H1 (cell line): Measurements from ENCODE around the gene HAUS2. TPM values are rescaled to one million over a fixed set of nuclear protein-coding genes. Genes with fewer than 3 reads are reported as not detected.

Experiments used
- CTCF ChIA-PET: fragments of 300-600 bp; sonication (Branson Sonifier 250); formaldehyde crosslinking; loops from one replicate; lab custom pipeline; 2021; ENCODE audit not compliant: partially characterized antibody; lab: Charles Lee
- POLR2A ChIA-PET: fragments of 300-600 bp; sonication (Branson Sonifier 250); formaldehyde crosslinking; loops from one replicate; lab custom pipeline; 2021; ENCODE audit warnings: inconsistent platforms; ENCODE audit not compliant: partially characterized antibody; lab: Charles Lee
- DNase-seq, 2 experiments: peaks; one replicate each; pipeline versions ENCODE4 v3.0.0 to v3.0.0-alpha.2; 2010 to 2022; ENCODE audit warnings: low spot score in 2 of 2, low read depth in 1 of 2, mixed read lengths in 1 of 2
- FAIRE-seq: peaks from 2 replicates; lab custom pipeline; 2011; peaks lifted over from hg19 to GRCh38; lab: Jason Lieb, UNC
- H2AFZ ChIP-seq: 2 replicates; pipeline ENCODE4 v1.8.1; 2012; ENCODE audit warnings: low read length, inconsistent platforms
- H2AK5ac ChIP-seq: 2 replicates; pipeline ENCODE4 v1.6.1; 2013; ENCODE audit warnings: low read depth, low read length
- H2BK120ac ChIP-seq: replicated peaks from 2 replicates; pipeline ENCODE3; 2013; ENCODE audit warnings: low read depth, low read length, inconsistent platforms
- H2BK12ac ChIP-seq: 2 replicates; pipeline ENCODE4 v1.6.1; 2013; ENCODE audit warnings: low read depth, low read length
- H2BK15ac ChIP-seq: 2 replicates; pipeline ENCODE4 v1.6.1; 2013; ENCODE audit warnings: low read length
- H2BK20ac ChIP-seq: 2 replicates; pipeline ENCODE4 v1.6.1; 2013; ENCODE audit warnings: low read length
- H2BK5ac ChIP-seq: 2 replicates; pipeline ENCODE4 v1.6.1; 2013; ENCODE audit warnings: low read depth, low read length
- H3K14ac ChIP-seq: 2 replicates; pipeline ENCODE4 v1.6.1; 2013; ENCODE audit warnings: inconsistent platforms; ENCODE audit not compliant: insufficient read length
- H3K18ac ChIP-seq: 2 replicates; pipeline ENCODE4 v1.6.1; 2013; ENCODE audit warnings: low read length; ENCODE audit errors: extremely low read depth
- H3K23ac ChIP-seq: 2 replicates; pipeline ENCODE4 v1.6.1; 2013; ENCODE audit warnings: inconsistent platforms; ENCODE audit not compliant: insufficient read length
- H3K23me2 ChIP-seq: 2 replicates; pipeline ENCODE4 v1.6.1; 2013; ENCODE audit warnings: low read depth, low read length
- H3K27ac ChIP-seq: 2 replicates; pipeline ENCODE4 v1.6.1; 2011; ENCODE audit warnings: low read depth, low read length, inconsistent platforms
- H3K27me3 ChIP-seq, 4 experiments: replicated peaks in 1 of 4; 1 replicate in 1 of 4; 2 replicates in 3 of 4; pipeline versions ENCODE4 v1.6.1 to v1.8.1; 2011 to 2013; ENCODE audit warnings: low read length in 3 of 4, mild to moderate bottlenecking in 3 of 4, inconsistent platforms in 2 of 4, mixed read lengths in 2 of 4, moderate library complexity in 1 of 4; ENCODE audit not compliant: control insufficient read depth in 3 of 4, insufficient read depth in 3 of 4; ENCODE audit errors: extremely low read depth in 1 of 4
- H3K36me3 ChIP-seq, 4 experiments: 2 replicates each; pipeline versions ENCODE4 v1.6.1 to v1.8.1; 2011 to 2013; ENCODE audit warnings: mild to moderate bottlenecking in 4 of 4, low read length in 3 of 4, moderate library complexity in 2 of 4, control low read depth in 1 of 4, inconsistent platforms in 1 of 4; ENCODE audit not compliant: insufficient read depth in 4 of 4, control insufficient read depth in 2 of 4
- H3K4ac ChIP-seq: replicated peaks from 2 replicates; pipeline ENCODE3; 2013; ENCODE audit warnings: low read length, low read depth, mixed read lengths, inconsistent platforms; ENCODE audit not compliant: insufficient read length
- H3K4me1 ChIP-seq, 4 experiments: replicated peaks in 1 of 4; 1 replicate in 1 of 4; 2 replicates in 3 of 4; pipeline versions ENCODE4 v1.6.1 to v1.8.1; 2011 to 2013; ENCODE audit warnings: low read length in 3 of 4, inconsistent platforms in 2 of 4, mixed read lengths in 1 of 4; ENCODE audit not compliant: insufficient read depth in 4 of 4, control insufficient read depth in 3 of 4
- H3K4me2 ChIP-seq, 2 experiments: 2 replicates each; pipeline versions ENCODE4 v1.6.1 to v1.8.1; 2011 to 2013; ENCODE audit warnings: low read depth in 2 of 2, low read length in 2 of 2, control low read depth in 1 of 2, inconsistent platforms in 1 of 2, mild to moderate bottlenecking in 1 of 2; ENCODE audit not compliant: insufficient read depth in 1 of 2
- H3K4me3 ChIP-seq, 4 experiments: fragments of 200-600, 300-600 bp in 1 of 4; sonication (generic), shearing (Covaris generic), sonication (Bioruptor Twin) in 1 of 4; 2 replicates each; pipeline versions ENCODE4 v1.5.1 to v1.8.1; 2011 to 2016; ENCODE audit warnings: low read length in 4 of 4, low read depth in 3 of 4, control low read depth in 2 of 4, inconsistent platforms in 2 of 4, mild to moderate bottlenecking in 2 of 4, mixed read lengths in 1 of 4, moderate library complexity in 1 of 4; ENCODE audit not compliant: insufficient read depth in 2 of 4; ENCODE audit errors: extremely low read depth in 1 of 4
- H3K56ac ChIP-seq: replicated peaks from 2 replicates; pipeline ENCODE3; 2013; ENCODE audit warnings: low read depth, mild to moderate bottlenecking, mixed read lengths, low read length, inconsistent platforms; ENCODE audit not compliant: insufficient read length
- H3K79me1 ChIP-seq: 2 replicates; pipeline ENCODE4 v1.6.1; 2013; ENCODE audit warnings: low read depth, low read length, control low read depth
- H3K79me2 ChIP-seq, 2 experiments: 2 replicates each; pipeline versions ENCODE4 v1.6.1 to v1.8.1; 2012 to 2013; ENCODE audit warnings: low read length in 2 of 2, mild to moderate bottlenecking in 2 of 2, inconsistent platforms in 1 of 2; ENCODE audit not compliant: insufficient read depth in 2 of 2, control insufficient read depth in 1 of 2
- H3K9ac ChIP-seq, 4 experiments: replicated peaks in 1 of 4; 1 replicate in 1 of 4; 2 replicates in 3 of 4; pipeline versions ENCODE4 v1.6.1 to v1.8.1; 2011 to 2013; ENCODE audit warnings: low read depth in 3 of 4, low read length in 3 of 4, control low read depth in 2 of 4, mild to moderate bottlenecking in 2 of 4, moderate library complexity in 2 of 4, inconsistent platforms in 1 of 4; ENCODE audit errors: extremely low read depth in 1 of 4
- H3K9me3 ChIP-seq, 2 experiments: 2 replicates each; pipeline versions ENCODE4 v1.6.1 to v1.8.1; 2012 to 2013; ENCODE audit warnings: mild to moderate bottlenecking in 2 of 2, moderate library complexity in 2 of 2, control low read depth in 1 of 2, inconsistent platforms in 1 of 2, low read depth in 1 of 2, low read length in 1 of 2, mixed read lengths in 1 of 2; ENCODE audit not compliant: insufficient read depth in 2 of 2
- H4K20me1 ChIP-seq, 2 experiments: replicated peaks in 1 of 2; 2 replicates each; pipeline versions ENCODE3 to v1.8.1; 2011 to 2013; ENCODE audit warnings: inconsistent platforms in 2 of 2, low read length in 2 of 2, mild to moderate bottlenecking in 1 of 2; ENCODE audit not compliant: insufficient read depth in 2 of 2, control insufficient read depth in 1 of 2
- H4K5ac ChIP-seq: 2 replicates; pipeline ENCODE4 v1.6.1; 2013; ENCODE audit warnings: low read length, low read depth, mixed read lengths, inconsistent platforms; ENCODE audit not compliant: insufficient read length
- H4K8ac ChIP-seq: 2 replicates; pipeline ENCODE4 v1.8.0; 2013; ENCODE audit warnings: mild to moderate bottlenecking, moderate library complexity, low read length, inconsistent platforms; ENCODE audit not compliant: insufficient read depth; ENCODE audit errors: extremely low read depth
- H4K91ac ChIP-seq: replicated peaks from 2 replicates; pipeline ENCODE3; 2013; ENCODE audit warnings: low read length, mixed read lengths, inconsistent platforms; ENCODE audit not compliant: insufficient read length
- BACH1 ChIP-seq: IDR thresholded peaks from 2 replicates; pipeline ENCODE4 v1.6.1; 2012; ENCODE audit warnings: low read length, improper control_type of control experiment
- CBX5 ChIP-seq: fragments of 300-800, 300-1000 bp; sonication (generic); IDR thresholded peaks from 2 replicates; pipeline ENCODE4 v1.7.1; 2016; ENCODE audit warnings: antibody characterized with exemption, low read length, low read depth
- CHD2 ChIP-seq: IDR thresholded peaks from 2 replicates; pipeline ENCODE4 v1.6.1; 2012; ENCODE audit warnings: low read length, improper control_type of control experiment
- EP300 ChIP-seq, 2 experiments: IDR thresholded peaks; 1 replicate in 1 of 2; 2 replicates in 1 of 2; pipeline ENCODE4 v1.6.1; 2011 to 2012; ENCODE audit warnings: low read depth in 2 of 2, low read length in 2 of 2, mild to moderate bottlenecking in 2 of 2, borderline replicate concordance in 1 of 2, inconsistent platforms in 1 of 2, moderate library complexity in 1 of 2
- GABPA ChIP-seq: IDR thresholded peaks from 2 replicates; pipeline ENCODE4 v1.6.1; 2011; ENCODE audit warnings: mild to moderate bottlenecking, low read length, moderate library complexity, borderline replicate concordance; ENCODE audit not compliant: insufficient read depth
- GTF2F1 ChIP-seq: IDR thresholded peaks from 2 replicates; pipeline ENCODE4 v1.6.1; 2012; ENCODE audit warnings: low read depth, low read length, improper control_type of control experiment, borderline replicate concordance
- JUN ChIP-seq: IDR thresholded peaks from 2 replicates; pipeline ENCODE4 v1.6.1; 2011; ENCODE audit warnings: low read depth, mild to moderate bottlenecking, improper control_type of control experiment, low read length
- KDM1A ChIP-seq: fragments of 200-600, 300-600 bp; sonication (generic); IDR thresholded peaks from 2 replicates; pipeline ENCODE4 v1.7.1; 2016; ENCODE audit warnings: mild to moderate bottlenecking, low read length, borderline replicate concordance
- KDM5A ChIP-seq: fragments of 200-600 bp; IDR thresholded peaks from 2 replicates; pipeline ENCODE4 v1.7.1; 2012; ENCODE audit warnings: mild to moderate bottlenecking, low read length, inconsistent platforms, mixed read lengths
- NRF1 ChIP-seq: IDR thresholded peaks from 2 replicates; pipeline ENCODE4 v1.6.1; 2011; ENCODE audit warnings: mild to moderate bottlenecking, low read depth, low read length, improper control_type of control experiment
- RAD21 ChIP-seq, 2 experiments: IDR thresholded peaks in 1 of 2; conservative IDR thresholded peaks in 1 of 2; 2 replicates each; pipeline ENCODE4 v1.6.1; 2011; ENCODE audit warnings: low read depth in 2 of 2, low read length in 2 of 2, improper control_type of control experiment in 1 of 2, inconsistent platforms in 1 of 2, mild to moderate bottlenecking in 1 of 2, moderate library complexity in 1 of 2
- SAP30 ChIP-seq: fragments of 300-600 bp; sonication (generic); IDR thresholded peaks from 2 replicates; pipeline ENCODE4 v1.7.1; 2012; ENCODE audit warnings: low read length, moderate library complexity, mild to moderate bottlenecking, inconsistent platforms; ENCODE audit not compliant: insufficient read depth, insufficient replicate concordance
- SP1 ChIP-seq: IDR thresholded peaks from 2 replicates; pipeline ENCODE4 v1.6.1; 2011; ENCODE audit warnings: low read depth, low read length
- TCF12 ChIP-seq: IDR thresholded peaks from 2 replicates; pipeline ENCODE4 v1.6.1; 2011; ENCODE audit warnings: low read depth, mild to moderate bottlenecking, low read length
- WGBS, 2 experiments: shearing (Covaris generic) in 1 of 2; methylation state at CpG; one replicate each; pipeline versions ENCODE4 v1.1.6 to v1.1.7; 2013 to 2015; ENCODE audit warnings: low lambda C conversion rate in 2 of 2, mixed read lengths in 2 of 2, inconsistent platforms in 1 of 2, low coverage in 1 of 2, missing lambda C conversion rate in 1 of 2; ENCODE audit not compliant: insufficient replicate concordance in 2 of 2, insufficient coverage in 1 of 2, insufficient read length in 1 of 2; ENCODE audit errors: extremely low coverage in 1 of 2, missing lambda C conversion rate in 1 of 2; 5-methylcytosine and 5-hydroxymethylcytosine counted together
- polyA plus RNA-seq, 7 experiments: library from polyadenylated mRNA; depleted of rRNA in 3 of 7; stranded (reverse) in 5 of 7; unstranded in 2 of 7; fragments of >200 nt in 5 of 7; fragments of 200-250 nt in 2 of 7; gene quantifications; 1 replicate in 5 of 7; 2 replicates in 1 of 7; 4 replicates in 1 of 7; pipeline versions ENCODE4 v1.2.1 to v1.2.3, GENCODE V29; 2011 to 2013; ENCODE audit warnings: missing spikeins in 2 of 7, mixed read lengths in 2 of 7
- total RNA-seq: library from RNA; stranded (reverse); fragmentation: NEBNext Ultra II Directional; extraction: Animal tissue kit (Norgen Biotek cat#: 25700); gene quantifications from 2 replicates; pipeline ENCODE4 v1.2.1, GENCODE V29; 2021

Gene HAUS2
- total and polyA plus RNA-seq, 2 of the 8 experiments (the other 6 are each of a cell fraction or from before 2014, with no cell fraction given), result 12.1 to 33.5 TPM

GRCh38 chr15:42605796-42606195 lies 57.2 kb downstream of the HAUS2 start:
- no peak overlapping the region for H2BK5ac ChIP-seq
- no peak overlapping the region for H3K4me3 ChIP-seq
- no peak overlapping the region for H4K5ac ChIP-seq
- H3K56ac ChIP-seq, result no peak overlapping the region
- WGBS, 2 experiments, result 88% methylated on average over 3 of the region's 3 CpGs; no CpG with 5 or more reads in 1 of the 2 experiments
- no peak overlapping the region for H3K18ac ChIP-seq
- H3K27me3 ChIP-seq, result no peaks in the 10 kb centered on the region
- no peak overlapping the region for H2AFZ ChIP-seq
- H3K23me2 ChIP-seq, result no peaks in the 10 kb centered on the region
- ChIA-PET POLR2A (interaction anchor here (1.2 kb wide), 1 partner anchor 14 kb away, joined by 3 read pairs; no protein-coding TSS in a partner anchor), CTCF (interaction anchor here (1.3 to 4.4 kb wide), 2 partner anchors 10 to 14 kb away, joined by 3 to 23 read pairs; no protein-coding TSS in a partner anchor)
- no peak overlapping the region for H3K27ac ChIP-seq
- no peak overlapping the region for H2AK5ac ChIP-seq
- FAIRE-seq (no peak), DNase-seq (no peak)
- no peak overlapping the region for H4K91ac ChIP-seq
- no peak overlapping the region for H3K4me2 ChIP-seq
- H2BK12ac ChIP-seq, result no peak overlapping the region
- H2BK20ac ChIP-seq, result no peak overlapping the region
- no peak overlapping the region for H3K14ac ChIP-seq
- no peak overlapping the region for H2BK120ac ChIP-seq
- H2BK15ac ChIP-seq, result no peak overlapping the region
- H3K79me2 ChIP-seq, result no peaks in the 10 kb centered on the region
- no peak overlapping the region for H3K23ac ChIP-seq
- no peak overlapping the region for H4K8ac ChIP-seq
- peaks cover 0 to 9% (median 1%) of the 10 kb centered on the region in 4 experiments; a peak in 2 of 8 replicates for H3K36me3 ChIP-seq
- H3K9me3 ChIP-seq, result peaks cover 4 to 8% of the 10 kb centered on the region in 2 experiments; a peak in 2 of 4 replicates
- H4K20me1 ChIP-seq, result no peaks in the 10 kb centered on the region
- peaks cover 0 to 6% (median 2%) of the 10 kb centered on the region in 4 experiments; a peak in 3 of 7 replicates for H3K4me1 ChIP-seq
- 0 out of 2 replicates have a peak, but pooled peaks cover 2% of the 10 kb centered on the region for H3K79me1 ChIP-seq
- no peak overlapping the region for H3K9ac ChIP-seq
- H3K4ac ChIP-seq, result no peak overlapping the region
- TF ChIP-seq CHD2 (no peak), TCF12 (no peak), JUN (no peak), NRF1 (no peak), KDM1A (no peak), SP1 (no peak), KDM5A (no peak), EP300 (IDR thresholded peaks at IDR 0.05; ENCODE audit: borderline replicate concordance in 1 of 2, low read depth in 2 of 2, low read length in 2 of 2) (no peak), CBX5 (no peak), BACH1 (no peak), SAP30 (no peak), GTF2F1 (no peak), RAD21 (IDR thresholded peaks at IDR 0.05 in 1 of 2, conservative IDR thresholded peaks at IDR 0.05 in 1 of 2; ENCODE audit: low read depth in 2 of 2, low read length in 2 of 2) (no peak), GABPA (no peak)
